ENCODE data around the gene UVSSA.
"Not testable (repeated sequence)": the region's sequence is repeated elsewhere in the genome, so short reads cannot be mapped to it uniquely, and the experiment has no call there.

Gene UVSSA

GRCh38 chr4:1411436-1412375, 64.7 kb downstream of the UVSSA start:
- DNase-seq = no peak

- no peak for DNase-seq
These were observed 65.6 kb downstream of the UVSSA start for GRCh38 chr4:1412376-1413203.

GRCh38 chr4:1413204-1413663, 66.2 kb downstream of the UVSSA start:
- no peak for DNase-seq

- no peak for DNase-seq
These were observed 66.9 kb downstream of the UVSSA start for GRCh38 chr4:1413687-1414479.

GRCh38 chr4:1414831-1415680, 68.0 kb downstream of the UVSSA start:
- DNase-seq = no peak

GRCh38 chr4:1415681-1415981, 68.6 kb downstream of the UVSSA start:
- no peak for DNase-seq

GRCh38 chr4:1416051-1416947, 69.3 kb downstream of the UVSSA start:
- no peak for DNase-seq

- DNase-seq = no peak
These were observed 69.9 kb downstream of the UVSSA start for GRCh38 chr4:1416948-1417260.

GRCh38 chr4:1417522-1418390, 70.7 kb downstream of the UVSSA start:
- DNase-seq = no peak

GRCh38 chr4:1418494-1419285, 71.7 kb downstream of the UVSSA start:
- DNase-seq = no peak

- DNase-seq = no peak
These were observed 72.7 kb downstream of the UVSSA start for GRCh38 chr4:1419708-1420107.

- DNase-seq = no peak
These were observed 74.6 kb downstream of the UVSSA start for GRCh38 chr4:1421657-1422056.

GRCh38 chr4:1427010-1427409, 80.0 kb downstream of the UVSSA start:
- no peak for DNase-seq

GRCh38 chr4:1443688-1444172, 96.7 kb downstream of the UVSSA start:
- not testable (repeated sequence) for DNase-seq
